CD1c-positive myeloid dendritic cell (primary cell): ENCODE measurements around the gene RETREG1.
"Not testable (repeated sequence)": the region's sequence is repeated elsewhere in the genome, so short reads cannot be mapped to it uniquely, and the experiment has no call there.

Experiments used
- DNase-seq: peaks from one replicate; pipeline ENCODE4 v3.0.0-alpha.2; 2016; ENCODE audit errors: extremely low spot score

The RETREG1 gene

DNA sequence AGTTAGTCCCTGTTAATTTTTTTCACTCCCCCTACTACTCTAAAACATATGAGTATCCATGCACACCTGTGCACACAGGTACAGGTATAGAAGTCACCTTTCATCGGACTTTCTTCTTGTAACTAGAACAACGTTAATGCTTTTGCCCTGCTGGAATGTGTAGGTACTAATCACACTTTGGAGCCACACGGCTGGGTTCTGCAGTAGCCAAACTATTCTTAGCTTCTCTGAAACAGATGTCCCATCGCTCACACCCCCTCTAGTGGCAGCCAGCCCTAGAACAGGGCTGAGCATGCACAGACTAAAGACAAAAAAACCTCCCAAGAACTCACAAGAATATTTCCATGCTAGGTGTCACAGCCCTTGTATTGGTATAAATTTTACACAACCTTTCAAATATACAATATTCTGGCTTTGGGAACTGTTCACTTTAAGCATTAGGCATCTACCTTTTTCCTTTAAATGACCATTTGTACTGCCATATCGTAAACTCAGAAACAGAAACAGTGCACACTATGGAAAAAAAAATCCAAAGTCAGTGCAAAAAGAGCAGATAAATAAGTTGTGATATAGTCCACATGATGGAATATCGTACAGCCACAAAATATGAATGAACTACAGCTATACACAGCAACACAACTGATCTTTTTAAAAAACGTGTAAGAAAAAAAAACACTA, 64.0 kb downstream of the RETREG1 start:
- peak; percentile 13 for DNase-seq

DNA sequence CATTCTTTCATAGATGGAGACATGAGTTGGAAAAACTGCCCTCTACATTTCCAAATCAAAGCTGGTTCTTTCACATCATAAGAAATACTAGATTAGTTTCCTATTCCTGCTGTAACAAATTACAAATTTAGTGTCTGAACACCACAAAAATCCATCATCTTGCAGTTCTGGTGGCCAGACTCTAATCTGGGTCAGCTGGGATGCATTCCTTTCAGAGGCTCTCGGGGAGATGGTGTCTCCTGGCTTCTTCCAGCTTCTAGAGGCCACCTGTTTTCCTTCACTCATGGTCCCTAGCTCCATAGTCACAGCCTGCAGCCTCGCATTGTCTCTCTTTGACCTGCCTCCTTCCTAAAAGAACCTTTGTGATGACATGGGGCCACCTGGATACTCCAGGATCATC, 65.2 kb downstream of the RETREG1 start:
- no peak for DNase-seq

DNA sequence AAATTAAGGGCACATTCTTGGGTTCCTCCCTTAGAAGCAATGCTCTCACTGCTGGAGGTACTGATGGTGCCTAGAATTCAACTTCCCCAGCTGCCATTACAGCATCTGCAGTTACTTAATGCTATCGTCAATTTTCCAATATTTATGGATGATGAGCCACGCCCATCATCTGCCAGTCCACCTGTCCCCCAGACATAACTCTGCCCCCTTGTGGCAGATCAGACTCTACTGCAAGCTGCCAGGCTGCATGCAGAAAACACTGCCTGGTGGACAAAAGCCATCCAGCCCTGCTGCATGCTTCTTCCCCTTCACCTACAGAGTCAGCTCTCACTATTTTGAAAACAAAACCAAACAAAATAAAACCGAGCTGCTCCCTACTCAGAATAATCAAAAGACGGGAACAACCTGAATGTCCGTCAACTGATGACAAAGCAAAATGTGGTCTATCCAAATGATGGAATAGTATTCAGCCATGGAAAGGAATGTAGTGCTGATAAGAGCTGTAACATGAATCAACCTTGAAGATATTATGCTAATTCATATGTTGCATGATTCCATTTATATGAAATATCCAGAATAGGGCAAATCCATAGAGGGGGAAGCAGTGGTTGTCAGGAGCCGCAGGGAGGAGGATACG, 66.4 kb downstream of the RETREG1 start:
- DNase-seq = peak; percentile 28

DNA sequence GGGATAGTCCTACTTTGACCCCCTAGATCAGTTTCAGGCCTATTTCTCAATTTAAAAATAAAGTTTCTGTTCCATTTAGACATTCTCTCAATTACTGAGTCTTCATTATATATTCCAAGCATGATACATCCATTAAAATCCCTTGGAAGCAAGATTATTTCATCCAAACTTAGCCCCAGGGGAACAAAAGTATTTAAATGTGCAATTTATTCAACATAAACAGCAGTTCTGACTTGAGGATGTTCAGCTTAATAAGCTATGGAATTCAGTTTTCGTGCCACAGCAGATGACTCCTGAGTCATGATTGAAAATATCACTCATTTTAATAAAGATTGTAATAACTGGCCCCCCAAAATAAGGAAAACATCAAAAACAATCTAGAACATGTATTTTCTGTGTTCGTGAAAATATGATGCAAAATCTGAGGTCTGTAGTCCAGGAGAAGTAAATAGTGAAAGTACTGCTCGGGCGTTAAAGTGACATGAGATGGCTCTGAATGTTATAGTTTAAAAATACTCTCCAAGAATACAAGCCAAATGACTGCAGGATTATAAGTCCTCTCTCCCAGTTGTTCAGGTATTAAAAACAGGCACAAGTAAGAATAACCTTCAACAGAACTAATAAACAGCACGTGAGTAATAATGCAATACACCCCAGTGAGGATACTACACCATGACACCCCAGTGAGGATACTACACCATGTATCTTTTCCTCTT, 67.1 kb downstream of the RETREG1 start:
- no peak for DNase-seq

DNA sequence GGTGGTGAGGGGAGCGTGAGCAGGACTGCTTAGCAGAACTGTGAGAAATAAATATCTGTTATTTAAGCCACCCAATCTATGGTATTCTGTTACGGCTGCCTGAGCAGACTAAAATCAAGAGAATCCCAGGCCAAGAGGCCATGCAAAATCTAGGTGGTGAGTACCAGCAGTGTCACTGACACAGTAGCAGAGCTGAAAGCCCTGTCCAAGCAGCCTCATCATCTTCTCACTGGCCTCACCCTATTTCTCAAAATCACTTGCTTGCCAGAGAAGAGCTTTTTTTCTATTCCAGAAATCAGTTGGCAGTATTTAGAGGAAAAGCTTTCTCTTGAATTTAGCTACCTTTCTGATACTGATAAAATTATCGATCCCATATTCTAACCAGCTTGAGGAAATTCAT, 68.0 kb downstream of the RETREG1 start:
- no peak for DNase-seq

DNA sequence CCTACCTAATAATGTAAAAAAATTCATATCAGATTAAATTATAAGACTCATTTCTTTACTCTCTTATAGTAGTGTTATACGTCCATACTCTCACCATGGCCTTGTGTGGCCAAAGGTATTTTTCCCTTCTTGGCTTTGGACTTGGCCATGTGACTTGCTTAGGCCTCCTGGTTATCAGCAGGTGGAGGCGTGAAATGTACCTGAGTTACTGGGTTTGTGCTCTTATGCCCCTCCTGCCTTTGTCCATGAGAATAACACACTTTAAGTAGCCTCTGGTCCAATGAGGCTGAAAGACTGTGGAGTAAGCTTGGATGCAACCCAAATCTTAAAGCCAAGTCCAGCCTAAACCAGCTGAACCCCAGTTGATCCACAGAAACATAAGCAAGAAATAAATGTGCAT, 68.7 kb downstream of the RETREG1 start:
- no peak for DNase-seq

DNA sequence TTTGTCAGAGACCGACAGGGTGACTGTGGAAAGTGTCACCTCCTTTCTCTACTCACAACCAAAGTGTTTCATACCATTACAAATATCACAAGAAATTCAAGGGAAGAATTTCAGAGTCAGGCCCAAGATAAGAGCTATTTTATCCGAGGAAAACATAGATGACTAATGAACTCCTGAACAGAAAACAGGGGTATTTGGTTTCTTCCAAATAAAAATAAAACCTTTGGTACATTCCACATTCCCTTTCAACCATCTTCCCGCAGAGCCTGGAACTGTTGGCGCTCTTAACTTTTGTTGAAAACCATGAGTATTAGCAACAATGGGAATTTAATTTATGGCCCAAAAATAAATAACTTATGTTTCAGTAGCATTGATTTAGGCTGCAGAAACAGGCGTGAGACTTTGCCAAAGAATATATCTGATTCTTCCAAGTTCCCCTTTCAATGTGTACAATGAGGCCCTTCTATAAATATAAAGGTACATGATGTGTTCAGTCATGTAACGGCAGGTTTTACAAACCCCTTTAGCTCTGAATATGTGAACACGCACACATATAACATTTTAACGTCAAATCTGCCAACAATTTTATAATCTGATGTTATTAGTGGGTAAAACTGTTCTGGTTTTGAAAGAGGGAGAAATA, 69.5 kb downstream of the RETREG1 start:
- DNase-seq = no peak

DNA sequence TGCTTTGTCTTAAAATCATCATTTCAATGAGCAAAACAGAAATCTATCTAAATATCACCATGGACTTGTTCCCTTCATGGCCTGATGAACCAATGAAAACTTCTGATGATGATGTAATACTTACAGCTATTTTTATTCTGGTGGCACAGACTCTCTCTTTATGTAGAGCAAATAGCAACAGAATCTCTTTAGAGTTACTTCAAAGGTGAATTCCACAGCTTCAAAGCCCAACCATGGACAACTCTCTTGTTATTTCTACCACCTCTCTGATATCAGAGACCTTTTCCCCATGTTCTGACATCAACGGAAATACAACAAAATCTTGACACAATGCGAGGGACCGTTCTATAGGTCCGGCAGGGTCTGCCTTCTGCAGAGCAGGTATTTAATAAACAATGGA, 70.1 kb downstream of the RETREG1 start:
- DNase-seq = no peak

DNA sequence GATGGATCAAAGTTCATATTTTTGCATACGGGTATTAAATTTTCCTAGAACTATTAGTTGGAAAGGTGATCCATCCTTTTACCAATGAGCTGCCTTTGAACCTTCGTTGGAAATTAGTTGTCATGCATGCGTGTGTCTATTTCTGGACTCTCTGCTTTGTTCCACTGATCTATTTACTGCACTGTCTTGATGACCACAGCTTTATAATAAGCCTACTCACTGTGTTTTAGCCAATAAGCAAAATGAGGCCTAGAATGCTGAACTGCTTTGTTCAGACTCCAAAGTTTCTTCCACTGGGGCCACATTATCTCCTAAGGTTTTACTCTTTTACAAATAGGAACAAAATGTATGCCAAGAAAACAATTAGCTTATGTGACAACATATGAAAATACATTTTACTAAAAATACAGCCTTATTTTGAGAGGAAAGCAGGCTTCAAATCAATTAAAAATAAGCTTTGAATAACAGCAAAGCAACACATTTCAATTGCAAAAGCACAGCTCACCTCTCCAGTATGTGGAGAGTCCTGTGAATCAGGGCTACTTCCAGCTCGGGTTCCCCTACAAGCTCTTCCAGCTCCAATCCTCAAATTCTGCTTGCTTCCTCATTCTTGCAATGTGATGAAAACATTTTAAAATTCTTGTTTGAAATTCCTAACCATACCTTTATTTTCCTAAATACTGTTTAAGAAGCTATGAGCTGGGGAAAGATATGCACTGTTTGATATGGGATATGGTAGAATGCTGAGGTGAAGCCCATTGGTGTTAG, 72.0 kb downstream of the RETREG1 start:
- no peak for DNase-seq

DNA sequence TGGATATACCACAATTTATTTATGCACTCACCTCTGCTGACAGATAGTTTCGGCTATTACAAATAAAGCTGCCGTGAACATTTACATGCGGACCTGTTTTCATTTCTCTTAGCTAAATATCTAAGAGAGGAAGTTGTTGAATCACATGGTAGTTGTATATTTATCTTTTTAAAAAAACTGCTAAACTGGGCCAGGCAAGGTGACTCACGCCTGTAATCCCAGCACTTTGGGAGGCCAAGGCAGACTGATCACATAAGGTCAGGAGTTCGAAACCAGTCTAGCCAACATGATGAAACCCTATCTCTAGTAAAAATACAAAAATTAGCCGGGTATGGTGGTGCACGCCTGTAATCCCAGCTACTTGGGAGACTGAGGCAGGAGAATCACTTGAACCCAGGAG, 73.6 kb downstream of the RETREG1 start:
- not testable (repeated sequence) for DNase-seq

DNA sequence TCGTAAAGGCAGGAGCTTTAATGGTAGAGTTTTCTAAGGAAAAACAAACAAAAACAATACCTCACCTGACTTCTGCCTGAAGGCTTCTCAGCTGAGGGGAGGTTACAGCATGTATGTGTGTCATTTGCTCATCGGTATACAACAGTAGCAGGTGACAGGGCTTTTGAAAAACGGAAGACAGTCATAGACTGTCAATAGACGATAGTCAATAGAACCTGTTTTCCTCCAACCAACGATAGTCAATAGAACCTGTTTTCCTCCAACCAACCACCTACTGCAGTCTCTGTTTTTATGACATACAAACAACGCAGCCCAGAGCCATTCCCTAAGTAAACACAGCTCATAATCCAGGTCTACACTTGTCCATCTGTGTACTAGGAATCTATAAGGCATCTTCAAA, 74.6 kb downstream of the RETREG1 start:
- no peak for DNase-seq

DNA sequence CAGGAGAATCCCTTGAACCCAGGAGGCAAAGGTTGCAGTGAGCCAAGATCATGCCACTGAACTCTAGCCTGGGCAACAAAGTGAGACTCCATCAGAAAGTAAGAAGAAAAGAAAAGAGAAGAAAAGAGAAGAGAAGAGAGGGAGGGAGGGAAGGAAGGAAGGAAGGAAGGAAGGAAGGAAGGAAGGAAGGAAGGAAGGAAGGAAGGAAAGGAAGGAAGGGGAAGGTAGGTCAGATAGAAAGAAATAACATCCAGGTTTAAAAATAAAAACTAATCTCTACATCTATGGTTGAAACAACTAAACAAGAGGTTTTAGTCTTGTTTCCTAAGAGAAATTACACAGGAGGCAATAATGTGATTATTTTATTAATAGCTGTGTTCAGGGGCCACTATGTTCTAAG, 75.2 kb downstream of the RETREG1 start:
- DNase-seq = not testable (repeated sequence)

DNA sequence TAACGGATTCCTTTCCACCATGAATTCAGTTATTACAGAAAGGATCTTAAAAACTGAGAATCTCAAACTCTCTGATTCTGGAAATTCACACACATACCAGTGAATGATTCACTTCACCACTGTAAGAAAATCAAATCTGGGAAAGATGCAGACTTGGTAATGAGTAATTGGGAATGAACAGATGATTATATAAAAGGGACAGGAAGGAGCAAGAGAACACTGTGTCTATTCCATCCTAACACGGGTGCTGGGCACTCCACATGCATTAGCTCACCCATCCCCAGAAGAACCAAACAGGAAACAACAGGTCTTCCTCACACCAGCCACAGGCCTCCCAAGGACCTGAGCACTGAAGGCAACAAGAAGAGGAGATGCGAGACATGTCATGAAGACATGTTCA, 76.4 kb downstream of the RETREG1 start:
- no peak for DNase-seq

DNA sequence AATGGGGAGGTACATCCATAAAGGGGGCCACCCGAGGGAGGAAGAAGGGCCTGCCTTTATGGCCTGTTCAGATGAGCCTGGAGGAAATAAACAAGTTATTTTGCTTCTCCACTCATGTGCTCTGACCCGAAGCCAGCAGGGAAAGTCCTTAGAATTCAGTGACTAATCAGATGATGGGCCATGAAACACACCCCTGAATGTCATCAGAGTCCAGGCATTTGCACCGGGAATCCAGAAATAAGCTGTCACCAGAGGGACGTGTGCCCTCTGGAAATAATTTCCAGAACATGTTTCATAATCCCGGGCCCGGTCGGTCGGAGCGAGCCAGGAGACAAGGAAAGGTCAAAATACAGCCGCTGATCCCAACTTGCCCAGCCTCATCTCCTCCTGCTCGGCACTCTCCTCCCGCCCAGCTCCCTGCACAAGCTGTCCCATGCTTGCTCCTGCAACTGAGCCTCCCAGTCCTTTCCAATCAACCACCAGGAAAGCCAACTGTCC, 77.6 kb downstream of the RETREG1 start:
- no peak for DNase-seq

DNA sequence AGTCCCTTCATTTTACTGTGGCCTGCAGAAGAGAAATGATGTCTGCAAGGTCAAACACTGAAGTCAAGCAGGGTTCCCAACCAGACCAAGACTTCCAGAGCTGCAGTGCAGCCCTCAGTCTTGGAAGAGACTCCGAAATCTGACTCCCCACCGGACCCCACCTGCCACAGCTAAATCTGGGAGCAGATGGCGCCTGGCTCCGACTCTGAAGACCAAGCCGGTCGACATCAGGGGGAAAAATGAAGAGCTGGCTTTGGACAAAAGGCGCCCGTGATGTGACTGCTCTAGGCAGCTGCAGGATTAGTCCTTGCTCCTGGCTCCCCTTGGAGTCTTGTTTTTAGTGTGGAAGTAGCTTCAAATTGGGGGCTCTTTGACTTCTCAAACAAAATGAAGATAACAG, 78.8 kb downstream of the RETREG1 start:
- no peak for DNase-seq

DNA sequence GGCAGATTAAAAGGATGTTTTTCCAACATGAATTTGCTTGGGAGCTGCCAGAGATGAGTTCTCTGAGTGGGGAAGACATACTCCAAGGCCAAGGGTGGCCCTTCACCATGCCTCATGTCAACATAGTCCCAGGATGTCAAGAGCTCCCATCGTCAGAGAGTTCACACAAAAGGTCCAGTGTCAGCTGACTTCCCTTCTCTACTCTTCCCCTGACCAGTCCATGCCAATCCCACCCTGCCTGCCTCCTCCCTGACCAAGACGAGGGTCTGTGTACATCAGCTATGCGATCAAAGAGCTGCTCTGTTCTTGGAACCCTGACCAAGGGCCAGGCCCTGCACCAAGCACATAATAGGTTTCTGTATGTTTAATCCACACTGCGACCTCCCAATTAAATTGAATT, 80.0 kb downstream of the RETREG1 start:
- no peak for DNase-seq

DNA sequence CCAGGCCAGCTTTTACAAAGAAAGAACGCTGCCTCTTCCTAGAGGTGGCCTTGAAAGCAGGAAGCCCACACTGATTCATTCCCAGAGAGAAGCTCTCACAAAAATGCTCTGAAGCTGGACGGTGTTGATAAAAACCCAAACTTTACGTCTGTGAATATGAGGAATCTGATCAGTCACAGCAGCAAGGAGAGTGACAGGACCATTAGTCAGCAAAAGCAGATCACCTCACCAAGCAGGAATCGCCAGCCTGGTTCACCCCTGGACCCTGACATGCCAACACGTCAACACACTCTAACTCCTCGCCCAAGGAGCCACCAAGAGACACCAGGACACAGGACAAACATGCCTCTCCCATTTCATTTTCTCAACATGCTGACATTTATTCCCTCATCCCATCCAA, 80.6 kb downstream of the RETREG1 start:
- no peak for DNase-seq

DNA sequence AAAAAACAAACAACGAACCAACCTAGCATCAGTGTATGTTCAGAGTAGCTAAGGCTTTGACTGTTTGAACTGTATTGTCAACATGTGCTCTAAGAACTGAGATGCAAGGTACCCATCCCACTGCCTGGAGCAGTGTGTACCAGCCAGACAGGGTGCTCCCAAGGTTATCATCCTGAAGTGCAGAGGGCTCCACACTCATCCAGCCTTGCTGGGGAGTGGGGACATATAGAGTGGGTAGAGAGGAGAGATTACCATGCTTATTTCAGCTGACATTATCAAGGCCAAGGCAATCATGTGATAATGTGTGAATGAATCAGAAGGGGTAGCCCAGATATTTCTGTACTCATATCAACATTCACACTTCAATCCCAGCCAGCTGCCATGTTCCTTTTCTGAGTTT, 82.5 kb downstream of the RETREG1 start:
- DNase-seq = no peak

DNA sequence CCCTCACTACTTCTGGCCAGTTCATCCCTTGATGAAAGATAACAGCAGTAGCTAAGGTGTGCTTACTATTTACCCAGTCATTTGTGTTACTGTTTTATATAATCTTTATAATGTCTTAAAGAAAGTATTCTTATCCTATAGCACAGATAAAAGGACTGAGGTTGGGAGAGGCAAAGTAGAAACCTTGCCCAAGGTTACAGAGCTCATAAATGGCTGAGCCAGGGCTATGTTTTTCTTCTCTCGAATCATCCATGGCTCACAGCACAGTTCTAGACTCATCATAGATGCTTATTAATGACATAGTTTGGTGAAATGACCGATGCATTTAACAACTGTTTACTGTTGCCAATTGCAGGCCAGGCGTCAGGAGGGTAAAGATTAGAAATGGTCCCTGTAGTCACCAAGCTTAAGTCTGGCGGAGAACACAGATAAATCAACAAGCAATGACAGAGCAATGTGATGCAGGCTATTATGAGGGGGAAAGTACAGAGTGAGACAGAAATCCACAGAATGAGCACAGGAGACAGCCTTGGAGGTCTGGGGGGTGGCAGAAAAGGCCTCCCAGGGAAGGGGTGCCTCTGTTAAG, 85.6 kb downstream of the RETREG1 start:
- no peak for DNase-seq

DNA sequence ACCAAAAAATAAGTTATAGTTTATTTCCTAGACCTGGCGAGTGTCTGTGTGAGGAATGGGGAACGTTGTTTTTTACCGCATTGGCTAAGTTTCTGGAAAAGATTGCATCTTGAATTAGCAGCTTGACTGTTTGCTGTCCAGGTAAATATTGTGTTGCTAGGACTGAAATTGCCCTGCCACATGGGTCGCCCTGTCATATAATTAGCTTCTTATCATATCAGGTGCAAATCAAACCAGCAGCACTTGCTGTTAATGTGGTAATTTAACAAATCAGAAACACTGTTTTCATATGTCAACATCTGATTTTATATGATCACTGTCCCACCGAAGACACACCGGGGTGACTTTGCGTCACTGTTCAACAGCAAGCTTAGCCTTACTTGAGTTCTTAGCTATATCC, 87.5 kb downstream of the RETREG1 start:
- no peak for DNase-seq

DNA sequence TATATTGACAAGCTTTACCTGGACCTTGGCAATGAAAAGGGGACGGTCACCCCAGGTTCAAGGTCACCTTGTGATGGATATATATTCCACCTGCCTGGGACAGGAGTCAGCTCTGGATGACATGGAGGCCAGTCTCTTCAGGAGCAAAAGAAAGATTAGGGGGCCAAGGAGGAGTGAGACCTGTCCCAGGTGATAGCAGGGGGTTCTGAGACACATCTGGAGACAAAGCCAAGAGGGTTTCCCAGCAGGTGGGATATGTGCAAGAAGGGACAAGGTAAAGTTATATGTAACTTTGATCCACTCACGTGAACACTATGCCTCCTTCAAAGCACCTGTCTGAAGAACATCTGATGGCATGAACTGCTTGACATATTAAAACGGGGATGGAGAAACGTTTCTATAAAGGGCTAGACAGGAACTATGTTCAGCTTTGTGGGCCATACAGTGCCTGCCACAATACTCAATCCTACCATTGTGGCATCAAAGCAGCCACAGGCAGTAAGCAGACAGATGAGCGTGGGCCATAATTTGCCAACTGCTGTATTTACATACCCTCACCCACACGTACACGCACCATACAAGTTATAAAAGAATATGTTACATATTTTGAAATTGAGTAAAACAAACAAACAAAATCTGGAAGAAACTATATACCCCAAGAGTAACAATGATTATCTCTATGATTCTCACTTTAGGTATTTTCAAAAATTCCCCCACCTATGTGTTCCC, 88.3 kb downstream of the RETREG1 start:
- DNase-seq = no peak
